Testis (tissue), 3 donors: ENCODE data around the gene TOP3B. TPM values are rescaled to one million over a fixed set of nuclear protein-coding genes. Genes with fewer than 3 reads are reported as not detected.

Source experiments
- DNase-seq: peaks from one replicate; pipeline ENCODE4 v3.0.0-alpha.2; 2019
- H3K27ac ChIP-seq, 2 donors: fragments of 200-600 bp; sonication (generic); one replicate each; pipeline ENCODE4 v1.5.1; 2019
- H3K27me3 ChIP-seq: fragments of 200-600 bp; sonication (generic); one replicate; pipeline ENCODE4 v1.5.1; 2019
- H3K36me3 ChIP-seq: fragments of 200-600 bp; sonication (generic); one replicate; pipeline ENCODE4 v1.5.1; 2017; ENCODE audit warnings: low read depth; ENCODE audit errors: missing control alignments
- H3K4me1 ChIP-seq: fragments of 200-600 bp; sonication (generic); one replicate; pipeline ENCODE4 v1.5.1; 2019
- H3K4me3 ChIP-seq, 2 donors: fragments of 200-600 bp; sonication (generic); one replicate each; pipeline ENCODE4 v1.5.1; 2017 to 2019
- H3K9me3 ChIP-seq: fragments of 200-600 bp; sonication (generic); one replicate; pipeline ENCODE4 v1.5.1; 2017
- CTCF ChIP-seq, 3 experiments: fragments of 450-650 bp in 2 of 3; fragments of 200-600 bp in 1 of 3; sonication (generic) in 1 of 3; IDR thresholded peaks; one replicate each; pipeline ENCODE4 v1.5.1; 2016 to 2019; ENCODE audit warnings: antibody characterized with exemption in 3 of 3, mild to moderate bottlenecking in 2 of 3, moderate library complexity in 1 of 3
- POLR2A ChIP-seq: fragments of 450-650 bp; IDR thresholded peaks from one replicate; pipeline ENCODE4 v1.6.1; 2017; ENCODE audit warnings: antibody characterized with exemption, mild to moderate bottlenecking, moderate library complexity
- WGBS, 2 donors: methylation state at CpG; one replicate each; pipeline ENCODE4 v1.1.5; 2018; 5-methylcytosine and 5-hydroxymethylcytosine counted together
- intact Hi-C: fragments of 100-400 bp; cut with DNase I; formaldehyde crosslinking; loops from one replicate; pipeline ENCODE4 v1.15.1; 2023; ENCODE audit warnings: low total_unique reads
- polyA plus RNA-seq: library from polyadenylated mRNA; stranded (reverse); fragments of 350-450 nt; fragmentation: Illumina TruSeq; extraction: RNeasy Lipid Tissue Mini Kit (QIAGEN cat#74804); gene quantifications from one replicate; pipeline ENCODE4 v1.2.3, GENCODE V29; 2014; ENCODE audit warnings: low read depth, low replicate concordance; ENCODE audit not compliant: insufficient read depth
- total RNA-seq, 2 donors: library from RNA; depleted of rRNA; stranded (reverse); fragments of >200 nt; gene quantifications; one replicate each; pipeline ENCODE4 v1.2.3, GENCODE V29; 2016

Gene TOP3B
- total and polyA plus RNA-seq, 3 donors from 2014 or later = 19.1 to 70.5 (median 65.5) TPM

- intact Hi-C loops = no loop called here
- Histone ChIP-seq H3K4me1 (peaks cover 5% of the 10 kb centered on the region), H3K27me3 (no peaks in the 10 kb centered on the region), H3K4me3 (no peak overlapping the region), H3K36me3 (no peaks in the 10 kb centered on the region), H3K27ac (no peak overlapping the region), H3K9me3 (no peaks in the 10 kb centered on the region)
- TF ChIP-seq POLR2A (no peak), CTCF (IDR thresholded peaks at IDR 0.05) (no peak)
- no peak for DNase-seq
- 80 to 89% methylated on average over 1 to 6 of the region's 6 CpGs for WGBS, 2 donors
These were observed 53.3 kb downstream of the TOP3B start for GRCh38 chr22:21929253-21929652.

- DNase-seq = peak; percentile 44
These were observed 54.5 kb downstream of the TOP3B start for GRCh38 chr22:21928048-21928447.

GRCh38 chr22:21927174-21927823, 55.3 kb downstream of the TOP3B start:
- H3K27me3 ChIP-seq = no peaks in the 10 kb centered on the region
- no peak overlapping the region for H3K27ac ChIP-seq
- no peak for DNase-seq
- TF ChIP-seq POLR2A (no peak), CTCF (IDR thresholded peaks at IDR 0.05) (no peak)
- peaks cover 5% of the 10 kb centered on the region for H3K4me1 ChIP-seq
- H3K9me3 ChIP-seq = no peaks in the 10 kb centered on the region
- WGBS, 2 donors = 84 to 88% methylated on average over 15 to 16 of the region's 16 CpGs
- no peak overlapping the region for H3K4me3 ChIP-seq
- H3K36me3 ChIP-seq = no peaks in the 10 kb centered on the region
- intact Hi-C loops = no loop called here

More at GRCh38 chr22:21928048-21928447, 54.5 kb downstream of the TOP3B start:
- Histone ChIP-seq H3K27ac (no peak overlapping the region), H3K4me3 (no peak overlapping the region), H3K9me3 (no peaks in the 10 kb centered on the region), H3K4me1 (peaks cover 5% of the 10 kb centered on the region), H3K36me3 (no peaks in the 10 kb centered on the region), H3K27me3 (no peaks in the 10 kb centered on the region)
- no peak for TF ChIP-seq CTCF (IDR thresholded peaks at IDR 0.05)
- TF ChIP-seq POLR2A = no peak
- WGBS, 2 donors = 76 to 88% methylated on average over 10 to 12 of the region's 12 CpGs
- intact Hi-C loops = no loop called here

GRCh38 chr22:21926728-21927127, 55.9 kb downstream of the TOP3B start:
- peaks cover 5% of the 10 kb centered on the region for H3K4me1 ChIP-seq
- no peaks in the 10 kb centered on the region for H3K36me3 ChIP-seq
- H3K4me3 ChIP-seq = no peak overlapping the region
- 66% methylated on average over 4 of the region's 4 CpGs; no CpG with 5 or more reads in 1 of the 2 donors for WGBS, 2 donors
- H3K27ac ChIP-seq = no peak overlapping the region
- no peaks in the 10 kb centered on the region for H3K27me3 ChIP-seq
- no peaks in the 10 kb centered on the region for H3K9me3 ChIP-seq
- TF ChIP-seq POLR2A (no peak), CTCF (IDR thresholded peaks at IDR 0.05) (no peak)
- no peak for DNase-seq
- intact Hi-C loops = no loop called here

- Histone ChIP-seq H3K9me3 (no peaks in the 10 kb centered on the region), H3K4me3 (no peak overlapping the region), H3K27ac (no peak overlapping the region), H3K27me3 (no peaks in the 10 kb centered on the region), H3K36me3 (no peaks in the 10 kb centered on the region), H3K4me1 (peaks cover 3% of the 10 kb centered on the region)
- TF ChIP-seq CTCF (IDR thresholded peaks at IDR 0.05) (no peak), POLR2A (no peak)
- no peak for DNase-seq
- WGBS, 2 donors = 95% methylated on average over 3 of the region's 21 CpGs; no CpG with 5 or more reads in 1 of the 2 donors
- intact Hi-C loops = no loop called here
These were observed 59.4 kb downstream of the TOP3B start for GRCh38 chr22:21923163-21923561.
